HEK293T (cell line): Measurements from ENCODE around the gene HPCAL1.

Experiments used
- CTCF ChIA-PET: fragments of 350-600 bp; formaldehyde crosslinking; extraction: SDS; loops from one replicate; lab custom pipeline; 2021; ENCODE audit warnings: antibody characterized with exemption, inconsistent platforms; lab: Yijun Ruan, JAX
- POLR2A ChIA-PET: fragments of 350-600 bp; formaldehyde crosslinking; extraction: SDS; loops from one replicate; lab custom pipeline; 2020; ENCODE audit warnings: antibody characterized with exemption, inconsistent platforms; lab: Yijun Ruan, JAX
- DNase-seq: peaks from one replicate; pipeline ENCODE4 v3.0.0; 2012; ENCODE audit warnings: mixed read lengths; ENCODE audit errors: extremely low spot score
- ARNT ChIP-seq: fragments of 450-650 bp; IDR thresholded peaks from 2 replicates; pipeline ENCODE4 v1.6.1; 2017; ENCODE audit warnings: mild to moderate bottlenecking
- BHLHE40 ChIP-seq: fragments of 450-650 bp; IDR thresholded peaks from 2 replicates; pipeline ENCODE4 v1.6.1; 2016; ENCODE audit warnings: mild to moderate bottlenecking, moderate library complexity, borderline replicate concordance
- CTBP1 ChIP-seq: fragments of 450-650 bp; IDR thresholded peaks from 2 replicates; pipeline ENCODE4 v1.6.1; 2016; ENCODE audit warnings: borderline replicate concordance
- ELF4 ChIP-seq: fragments of 450-650 bp; IDR thresholded peaks from 2 replicates; pipeline ENCODE4 v1.6.1; 2017; ENCODE audit warnings: antibody characterized with exemption
- FOXA1 ChIP-seq: fragments of 450-650 bp; IDR thresholded peaks from 2 replicates; pipeline ENCODE4 v1.6.1; 2016; ENCODE audit warnings: mild to moderate bottlenecking
- FOXK2 ChIP-seq: fragments of 450-650 bp; IDR thresholded peaks from 2 replicates; pipeline ENCODE4 v1.6.1; 2016; ENCODE audit warnings: mild to moderate bottlenecking
- FOXM1 ChIP-seq: fragments of 450-650 bp; IDR thresholded peaks from 2 replicates; pipeline ENCODE4 v1.6.1; 2017; ENCODE audit warnings: mild to moderate bottlenecking, borderline replicate concordance
- HDGF ChIP-seq: fragments of 450-650 bp; IDR thresholded peaks from 2 replicates; pipeline ENCODE4 v1.6.1; 2017; ENCODE audit warnings: antibody characterized with exemption, borderline replicate concordance
- L3MBTL2 ChIP-seq: fragments of 450-650 bp; conservative IDR thresholded peaks from 2 replicates; pipeline ENCODE4 v1.6.1; 2016; ENCODE audit warnings: mild to moderate bottlenecking
- LEF1 ChIP-seq: fragments of 450-650 bp; IDR thresholded peaks from 2 replicates; pipeline ENCODE4 v1.6.1; 2017; ENCODE audit warnings: mild to moderate bottlenecking, borderline replicate concordance
- NFRKB ChIP-seq: fragments of 450-650 bp; IDR thresholded peaks from 2 replicates; pipeline ENCODE4 v1.6.1; 2016; ENCODE audit warnings: mild to moderate bottlenecking, moderate library complexity
- PKNOX1 ChIP-seq: fragments of 450-650 bp; IDR thresholded peaks from 2 replicates; pipeline ENCODE4 v1.6.1; 2016
- SP1 ChIP-seq: fragments of 450-650 bp; IDR thresholded peaks from 2 replicates; pipeline ENCODE4 v1.6.1; 2017
- SUZ12 ChIP-seq: fragments of 450-650 bp; IDR thresholded peaks from 2 replicates; pipeline ENCODE4 v1.6.1; 2016; ENCODE audit warnings: mild to moderate bottlenecking
- TARDBP ChIP-seq: fragments of 450-650 bp; IDR thresholded peaks from 2 replicates; pipeline ENCODE4 v1.6.1; 2016
- ZNF384 ChIP-seq: fragments of 450-650 bp; IDR thresholded peaks from 2 replicates; pipeline ENCODE4 v1.6.1; 2016

HPCAL1 gene

GRCh38 chr2:10400002-10400401 is 97.3 kb downstream of the HPCAL1 start:
- CTCF ChIA-PET, result no interaction called here
- TF ChIP-seq BHLHE40, result no peak
- TF ChIP-seq FOXM1, result no peak
- TF ChIP-seq SUZ12, result no peak
- TF ChIP-seq LEF1, result no peak
- TF ChIP-seq HDGF, result no peak
- TF ChIP-seq NFRKB, result no peak
- TF ChIP-seq ARNT, result no peak
- no peak for TF ChIP-seq FOXK2
- no peak for TF ChIP-seq ELF4
- no peak for TF ChIP-seq L3MBTL2
- no peak for DNase-seq
- POLR2A ChIA-PET, result no interaction called here

- CTCF ChIA-PET, result no interaction called here
- TF ChIP-seq TARDBP (no peak), NFRKB (no peak), BHLHE40 (no peak), LEF1 (no peak), L3MBTL2 (no peak), ZNF384 (no peak), SUZ12 (no peak), SP1 (no peak), FOXA1 (no peak), FOXK2 (no peak), HDGF (no peak), PKNOX1 (no peak), CTBP1 (no peak), ELF4 (no peak), ARNT (no peak), FOXM1 (no peak)
- no peak for DNase-seq
- POLR2A ChIA-PET, result no interaction called here
Measured at GRCh38 chr2:10400568-10400977, 97.9 kb downstream of the HPCAL1 start.

GRCh38 chr2:10400978-10401951 is 98.6 kb downstream of the HPCAL1 start:
- no peak for DNase-seq
- CTCF ChIA-PET, result no interaction called here
- POLR2A ChIA-PET, result no interaction called here

GRCh38 chr2:10402062-10402585 is 99.4 kb downstream of the HPCAL1 start:
- DNase-seq, result no peak
- ChIA-PET POLR2A (no interaction called here), CTCF (interaction anchor here (0.6 kb wide), 2 partner anchors 8 to 330 kb away, joined by 5 to 7 read pairs; no protein-coding TSS in a partner anchor)
- TF ChIP-seq SUZ12 (no peak), ZNF384 (no peak), LEF1 (no peak), L3MBTL2 (no peak), ELF4 (no peak)

More at GRCh38 chr2:10400978-10401951, 98.6 kb downstream of the HPCAL1 start:
- TF ChIP-seq PKNOX1 (no peak), ELF4 (no peak), CTBP1 (no peak), LEF1 (no peak), FOXK2 (no peak), ARNT (no peak), BHLHE40 (no peak), NFRKB (no peak), FOXM1 (no peak), FOXA1 (no peak), L3MBTL2 (no peak), SUZ12 (no peak), TARDBP (no peak), SP1 (no peak), ZNF384 (no peak)

- DNase-seq, result no peak
- POLR2A ChIA-PET, result no interaction called here
- CTCF ChIA-PET, result interaction anchor here (0.6 kb wide), 2 partner anchors 9 to 331 kb away, joined by 5 to 7 read pairs; no protein-coding TSS in a partner anchor
- no peak for TF ChIP-seq ELF4
- TF ChIP-seq L3MBTL2, result no peak
- TF ChIP-seq FOXM1, result no peak
- TF ChIP-seq FOXK2, result no peak
- TF ChIP-seq CTBP1, result no peak
- no peak for TF ChIP-seq FOXA1
- TF ChIP-seq ARNT, result no peak
- TF ChIP-seq SP1, result no peak
- no peak for TF ChIP-seq NFRKB
- no peak for TF ChIP-seq BHLHE40
- no peak for TF ChIP-seq HDGF
- TF ChIP-seq ZNF384, result no peak
- TF ChIP-seq LEF1, result no peak
Measured at GRCh38 chr2:10402653-10403215, 100.0 kb downstream of the HPCAL1 start.
